ENCODE data around the gene TAF4B.

DNA sequence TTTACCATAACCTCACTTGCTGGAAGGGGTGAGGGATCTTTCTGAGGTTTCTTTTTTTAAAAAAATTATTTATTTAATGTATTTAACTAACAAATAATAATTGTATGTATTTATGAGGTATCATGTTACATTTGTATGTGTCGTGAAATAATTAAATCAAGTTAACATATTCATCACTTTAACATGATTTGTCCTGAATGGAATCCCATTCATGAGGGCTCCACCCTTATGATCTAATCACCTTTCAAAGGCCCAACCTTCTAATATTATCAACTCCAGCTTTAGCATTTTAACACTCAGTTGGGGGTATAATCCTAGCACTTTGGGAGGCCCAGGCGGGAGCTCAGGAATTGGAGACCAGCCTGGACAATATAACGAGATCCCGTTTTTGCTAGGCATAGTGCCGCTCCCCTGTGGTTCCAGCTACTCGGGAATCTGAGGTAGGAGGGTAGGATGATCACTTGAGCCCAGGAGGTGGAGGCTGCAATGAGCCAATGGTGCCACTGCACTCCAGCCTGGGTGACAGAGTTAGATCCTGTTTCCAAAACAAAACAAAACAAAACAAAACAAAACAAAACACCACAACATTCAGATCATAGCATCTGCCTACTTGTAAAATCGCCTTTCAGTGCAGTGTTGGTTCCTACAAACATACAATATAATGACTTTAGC is 1.1 kb upstream of the TAF4B start:
- TF ChIP-seq CBFB (IDR thresholded peaks at IDR 0.05; ENCODE audit: low read depth) = no peak
- TF ChIP-seq, protein P1, sequence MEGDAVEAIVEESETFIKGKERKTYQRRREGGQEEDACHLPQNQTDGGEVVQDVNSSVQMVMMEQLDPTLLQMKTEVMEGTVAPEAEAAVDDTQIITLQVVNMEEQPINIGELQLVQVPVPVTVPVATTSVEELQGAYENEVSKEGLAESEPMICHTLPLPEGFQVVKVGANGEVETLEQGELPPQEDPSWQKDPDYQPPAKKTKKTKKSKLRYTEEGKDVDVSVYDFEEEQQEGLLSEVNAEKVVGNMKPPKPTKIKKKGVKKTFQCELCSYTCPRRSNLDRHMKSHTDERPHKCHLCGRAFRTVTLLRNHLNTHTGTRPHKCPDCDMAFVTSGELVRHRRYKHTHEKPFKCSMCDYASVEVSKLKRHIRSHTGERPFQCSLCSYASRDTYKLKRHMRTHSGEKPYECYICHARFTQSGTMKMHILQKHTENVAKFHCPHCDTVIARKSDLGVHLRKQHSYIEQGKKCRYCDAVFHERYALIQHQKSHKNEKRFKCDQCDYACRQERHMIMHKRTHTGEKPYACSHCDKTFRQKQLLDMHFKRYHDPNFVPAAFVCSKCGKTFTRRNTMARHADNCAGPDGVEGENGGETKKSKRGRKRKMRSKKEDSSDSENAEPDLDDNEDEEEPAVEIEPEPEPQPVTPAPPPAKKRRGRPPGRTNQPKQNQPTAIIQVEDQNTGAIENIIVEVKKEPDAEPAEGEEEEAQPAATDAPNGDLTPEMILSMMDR (IDR thresholded peaks at IDR 0.05 in 2 of 3, conservative IDR thresholded peaks at IDR 0.05 in 1 of 3; ENCODE audit: control insufficient read depth in 2 of 3, extremely low read depth in 1 of 3, insufficient read depth in 1 of 3, low read depth in 3 of 3, low read length in 3 of 3) = no peak
- TF ChIP-seq, protein P2, sequence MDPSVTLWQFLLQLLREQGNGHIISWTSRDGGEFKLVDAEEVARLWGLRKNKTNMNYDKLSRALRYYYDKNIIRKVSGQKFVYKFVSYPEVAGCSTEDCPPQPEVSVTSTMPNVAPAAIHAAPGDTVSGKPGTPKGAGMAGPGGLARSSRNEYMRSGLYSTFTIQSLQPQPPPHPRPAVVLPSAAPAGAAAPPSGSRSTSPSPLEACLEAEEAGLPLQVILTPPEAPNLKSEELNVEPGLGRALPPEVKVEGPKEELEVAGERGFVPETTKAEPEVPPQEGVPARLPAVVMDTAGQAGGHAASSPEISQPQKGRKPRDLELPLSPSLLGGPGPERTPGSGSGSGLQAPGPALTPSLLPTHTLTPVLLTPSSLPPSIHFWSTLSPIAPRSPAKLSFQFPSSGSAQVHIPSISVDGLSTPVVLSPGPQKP (IDR thresholded peaks at IDR 0.05; ENCODE audit: low read depth, low read length) = no peak
- no peak for TF ChIP-seq NBN (IDR thresholded peaks at IDR 0.05)
- TF ChIP-seq FOS (IDR thresholded peaks at IDR 0.05; ENCODE audit: borderline replicate concordance, extremely low read depth, insufficient read length) = no peak
- TF ChIP-seq, protein P3, sequence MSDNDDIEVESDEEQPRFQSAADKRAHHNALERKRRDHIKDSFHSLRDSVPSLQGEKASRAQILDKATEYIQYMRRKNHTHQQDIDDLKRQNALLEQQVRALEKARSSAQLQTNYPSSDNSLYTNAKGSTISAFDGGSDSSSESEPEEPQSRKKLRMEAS (IDR thresholded peaks at IDR 0.05; ENCODE audit: low read depth, low read length) = no peak
- no peak for TF ChIP-seq SMAD1 (IDR thresholded peaks at IDR 0.05; ENCODE audit: low read depth, partially characterized antibody)
- TF ChIP-seq SPI1 (IDR thresholded peaks at IDR 0.05; ENCODE audit: borderline replicate concordance, insufficient read depth, low read depth, low read length) = no peak

Measured in GM12878 (cell line).